A549 (cell line): ENCODE results near the gene NOXA1. TPM values are rescaled to one million over a fixed set of nuclear protein-coding genes. Genes with fewer than 3 reads are reported as not detected.

Experiments
- ATAC-seq, 2 experiments: fragments of 200-7000 bp in 1 of 2; fragments of >200 bp in 1 of 2; cut with Nextera tagmentation in 1 of 2; cut with Tn5 transposase in 1 of 2; 3 replicates each; pipeline versions ENCODE4 v1.8.0 to v1.9.1; 2018 to 2020; ENCODE audit warnings: mild to moderate bottlenecking in 1 of 2, moderate library complexity in 1 of 2
- CTCF ChIA-PET: fragments of 300-600 bp; sonication (Branson Sonifier 250); formaldehyde crosslinking; extraction: SDS; loops from one replicate; lab custom pipeline; 2021; ENCODE audit warnings: antibody characterized with exemption, inconsistent platforms; lab: Yijun Ruan, JAX
- POLR2A ChIA-PET: fragments of 350-600 bp; formaldehyde crosslinking; extraction: SDS; loops from one replicate; lab custom pipeline; 2021; ENCODE audit warnings: antibody characterized with exemption, inconsistent platforms; lab: Yijun Ruan, JAX
- DNase-seq, 2 experiments: peaks; one replicate each; pipeline versions ENCODE4 v3.0.0 to v3.0.0-alpha.2; 2011 to 2016; ENCODE audit warnings: low read depth in 1 of 2, low spot score in 1 of 2
- FAIRE-seq: peaks from 2 replicates; lab custom pipeline; 2011; peaks lifted over from hg19 to GRCh38; lab: Jason Lieb, UNC
- H3K27ac ChIP-seq, 2 experiments: fragments of >200 bp; sonication (Bioruptor Twin); formaldehyde crosslinking; 3 replicates each; pipeline ENCODE4 v1.5.1; 2016 to 2017
- H3K4me1 ChIP-seq: fragments of >200 bp; sonication (Bioruptor Twin); formaldehyde crosslinking; 3 replicates; pipeline ENCODE4 v1.6.1; 2016
- H3K4me2 ChIP-seq: fragments of >200 bp; sonication (Bioruptor Twin); formaldehyde crosslinking; 3 replicates; pipeline ENCODE4 v1.6.1; 2016
- H3K4me3 ChIP-seq: fragments of >200 bp; sonication (Bioruptor Twin); formaldehyde crosslinking; 3 replicates; pipeline ENCODE4 v1.5.1; 2016
- H3K9me3 ChIP-seq: fragments of >200 bp; sonication (Bioruptor Twin); formaldehyde crosslinking; 3 replicates; pipeline ENCODE4 v1.6.1; 2016
- CTCF ChIP-seq: fragments of >200 bp; sonication (Bioruptor Twin); formaldehyde crosslinking; IDR thresholded peaks from 3 replicates; pipeline ENCODE4 v1.5.1; 2016
- ELK1 ChIP-seq: fragments of 150-350 bp; IDR thresholded peaks from 2 replicates; pipeline ENCODE4 v1.6.1; 2014; ENCODE audit warnings: low read depth, mild to moderate bottlenecking, low read length
- EP300 ChIP-seq, 2 experiments: fragments of >200 bp; sonication (Bioruptor Twin); formaldehyde crosslinking; IDR thresholded peaks; 2 replicates in 1 of 2; 3 replicates in 1 of 2; pipeline ENCODE4 v1.6.1; 2016 to 2017
- ESRRA ChIP-seq: fragments of 150-350 bp; IDR thresholded peaks from 2 replicates; pipeline ENCODE4 v1.6.1; 2014; ENCODE audit warnings: mild to moderate bottlenecking, low read length, borderline replicate concordance
- FOSL2 ChIP-seq, 2 experiments: fragments of 450-650 bp in 1 of 2; fragments of >200 bp in 1 of 2; sonication (Bioruptor Twin) in 1 of 2; formaldehyde crosslinking; IDR thresholded peaks; 2 replicates each; pipeline versions ENCODE4 v1.5.0 to v1.6.1; 2016 to 2020; ENCODE audit warnings: mild to moderate bottlenecking in 1 of 2, moderate library complexity in 1 of 2
- GATA3 ChIP-seq: IDR thresholded peaks from 2 replicates; pipeline ENCODE4 v1.6.1; 2012; ENCODE audit warnings: borderline replicate concordance
- HDAC2 ChIP-seq: fragments of 200-600 bp; sonication (generic); IDR thresholded peaks from 2 replicates; pipeline ENCODE4 v1.6.1; 2016
- HMGXB4 ChIP-seq: fragments of 250-450 bp; sonication (Bioruptor Pico); IDR thresholded peaks from 2 replicates; pipeline ENCODE4 v1.5.0; 2021; ENCODE audit warnings: mild to moderate bottlenecking, moderate library complexity, borderline replicate concordance
- HOXA7 ChIP-seq: fragments of 250-450 bp; sonication (Bioruptor Pico); IDR thresholded peaks from 2 replicates; pipeline ENCODE4 v1.5.0; 2020; ENCODE audit warnings: mild to moderate bottlenecking, moderate library complexity
- HOXB13 ChIP-seq: fragments of 250-450 bp; sonication (Bioruptor Pico); IDR thresholded peaks from 2 replicates; pipeline ENCODE4 v1.5.0; 2020; ENCODE audit warnings: low read depth, mild to moderate bottlenecking, moderate library complexity
- JUNB ChIP-seq: fragments of >200 bp; sonication (Bioruptor Twin); formaldehyde crosslinking; IDR thresholded peaks from 2 replicates; pipeline ENCODE4 v1.6.1; 2016
- KDM5A ChIP-seq: fragments of 200-600 bp; sonication (generic); IDR thresholded peaks from 2 replicates; pipeline ENCODE4 v1.6.1; 2016; ENCODE audit warnings: antibody characterized with exemption, mild to moderate bottlenecking
- MAZ ChIP-seq: fragments of 150-350 bp; IDR thresholded peaks from 2 replicates; pipeline ENCODE4 v1.6.1; 2014; ENCODE audit warnings: antibody characterized with exemption, low read depth, low read length, borderline replicate concordance
- MYC ChIP-seq: IDR thresholded peaks from 2 replicates; pipeline ENCODE4 v1.6.1; 2012; ENCODE audit warnings: mild to moderate bottlenecking, inconsistent platforms, low read length, improper control_type of control experiment, borderline replicate concordance
- POLR2A ChIP-seq: IDR thresholded peaks from 2 replicates; pipeline ENCODE4 v1.6.1; 2012; ENCODE audit warnings: mild to moderate bottlenecking, low read length
- RARB ChIP-seq: fragments of 250-450 bp; sonication (Bioruptor Pico); IDR thresholded peaks from 2 replicates; pipeline ENCODE4 v1.8.0; 2021; ENCODE audit warnings: mild to moderate bottlenecking, moderate library complexity
- RCOR1 ChIP-seq: fragments of 150-350 bp; IDR thresholded peaks from 2 replicates; pipeline ENCODE4 v1.6.1; 2014; ENCODE audit warnings: antibody characterized with exemption, low read length, low read depth
- ZC3H11A ChIP-seq: fragments of 450-650 bp; IDR thresholded peaks from 2 replicates; pipeline ENCODE4 v1.6.1; 2014; ENCODE audit warnings: antibody characterized with exemption, mild to moderate bottlenecking
- ZNF302 ChIP-seq: fragments of 250-450 bp; sonication (Bioruptor Pico); IDR thresholded peaks from 2 replicates; pipeline ENCODE4 v1.9.0; 2021; ENCODE audit warnings: inconsistent platforms, mild to moderate bottlenecking, moderate library complexity
- WGBS: methylation state at CpG from one replicate; pipeline ENCODE4 v1.1.6; 2017; ENCODE audit errors: missing lambda C conversion rate; 5-methylcytosine and 5-hydroxymethylcytosine counted together
- polyA plus RNA-seq, 4 experiments: library from polyadenylated mRNA; depleted of rRNA in 3 of 4; stranded (reverse); fragments of >200 nt; fragmentation: RNase III in 1 of 4; extraction: RNeasy Plus Mini Kit Qiagen cat#74134 plus additional on column Dnase treatment in 1 of 4; gene quantifications; 2 replicates in 3 of 4; 3 replicates in 1 of 4; pipeline ENCODE4 v1.2.3, GENCODE V29; 2011 to 2017
- TF ChIP-seq, protein P1 (sequence below): fragments of >200 bp; sonication (Bioruptor Twin); formaldehyde crosslinking; IDR thresholded peaks from 3 replicates; pipeline ENCODE4 v1.6.1; 2016

The NOXA1 gene
- polyA plus RNA-seq, 2 of the 4 experiments (the other 2 are of a cell fraction) = 0.44 to 1.5 TPM

GRCh38 chr9:137380606-137381005 lies 42.6 kb upstream of the NOXA1 start (continued):
- TF ChIP-seq HOXB13 (CRISPR knock-in tag) (no peak), POLR2A (no peak), MYC (no peak), ESRRA (no peak), KDM5A (no peak), ZC3H11A (no peak), RARB (no peak)

DNA sequence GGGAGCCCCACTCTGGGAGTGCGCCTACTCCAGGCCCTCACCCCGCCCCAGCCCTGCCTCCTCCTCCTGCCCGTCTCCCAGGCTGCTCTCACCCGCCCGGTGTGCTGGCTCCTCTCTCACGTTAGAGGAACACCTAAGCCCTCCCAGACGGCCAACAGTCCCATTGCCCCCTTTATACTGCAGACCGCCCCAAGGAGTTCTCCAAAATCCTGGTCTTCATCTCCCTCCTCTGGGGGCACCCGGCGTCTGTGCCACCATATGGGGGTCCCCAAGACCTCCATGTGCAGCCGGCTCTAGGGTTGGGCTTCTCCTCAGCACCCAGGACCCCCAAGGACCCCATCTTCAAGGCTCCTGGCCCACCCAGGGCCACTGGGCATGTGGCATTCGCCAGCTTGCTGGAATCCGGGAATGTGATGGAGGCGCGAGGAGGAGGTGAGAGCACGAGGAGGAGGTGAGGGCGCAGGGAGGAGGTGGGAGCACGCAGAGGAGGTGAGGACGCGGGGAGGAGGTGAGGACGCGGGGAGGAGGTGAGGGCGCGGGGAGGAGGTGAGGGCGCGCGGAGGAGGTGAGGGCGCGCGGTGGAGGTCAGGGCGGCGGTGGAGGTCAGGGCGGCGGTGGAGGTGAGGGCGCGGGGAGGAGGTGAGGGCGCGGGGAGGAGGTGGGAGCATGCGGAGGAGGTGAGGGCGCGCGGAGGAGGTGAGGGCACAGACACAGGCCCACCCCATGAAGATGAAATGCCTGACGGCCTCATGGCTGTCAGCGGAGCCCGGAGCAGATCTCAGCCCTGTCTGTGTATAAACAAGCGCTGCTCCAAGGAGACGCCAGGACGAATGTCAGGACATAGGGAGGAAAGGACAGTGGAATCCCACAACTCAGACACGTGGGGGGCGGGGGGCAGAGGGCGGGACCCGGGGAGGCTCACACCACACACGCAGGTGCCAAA lies 41.4 kb upstream of the NOXA1 start:
- Histone ChIP-seq H3K4me1 (no peaks in the 10 kb centered on the region), H3K4me2 (no peak overlapping the region), H3K4me3 (no peak overlapping the region), H3K27ac (no peak overlapping the region), H3K9me3 (no peaks in the 10 kb centered on the region)
- WGBS = 90% methylated on average over 43 of the region's 53 CpGs
- ChIA-PET POLR2A (no interaction called here), CTCF (interaction anchor here (0.7 to 1.1 kb wide), 3 partner anchors 42 to 829 kb away, joined by 3 to 4 read pairs (median 4); partner anchors contain the start of genes EXD3, NOXA1 and NRARP)
- DNase-seq (no peak), ATAC-seq (no peak), FAIRE-seq (no peak)
- TF ChIP-seq ELK1 (no peak), EP300 (IDR thresholded peaks at IDR 0.05) (no peak), JUNB (no peak), MAZ (no peak), FOSL2 (IDR thresholded peaks at IDR 0.05) (no peak), FOSL2 (CRISPR knock-in tag; IDR thresholded peaks at IDR 0.05) (no peak), ZNF302 (CRISPR knock-in tag) (no peak), CTCF (no peak), GATA3 (no peak), HDAC2 (no peak), HMGXB4 (CRISPR knock-in tag) (no peak), KDM5A (no peak), RCOR1 (no peak), HOXA7 (CRISPR knock-in tag) (no peak), RARB (no peak)
- TF ChIP-seq, protein P1, sequence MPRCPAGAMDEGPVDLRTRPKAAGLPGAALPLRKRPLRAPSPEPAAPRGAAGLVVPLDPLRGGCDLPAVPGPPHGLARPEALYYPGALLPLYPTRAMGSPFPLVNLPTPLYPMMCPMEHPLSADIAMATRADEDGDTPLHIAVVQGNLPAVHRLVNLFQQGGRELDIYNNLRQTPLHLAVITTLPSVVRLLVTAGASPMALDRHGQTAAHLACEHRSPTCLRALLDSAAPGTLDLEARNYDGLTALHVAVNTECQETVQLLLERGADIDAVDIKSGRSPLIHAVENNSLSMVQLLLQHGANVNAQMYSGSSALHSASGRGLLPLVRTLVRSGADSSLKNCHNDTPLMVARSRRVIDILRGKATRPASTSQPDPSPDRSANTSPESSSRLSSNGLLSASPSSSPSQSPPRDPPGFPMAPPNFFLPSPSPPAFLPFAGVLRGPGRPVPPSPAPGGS = no peak
